HG02884 (cell line): ENCODE results near the gene RAB40AL.

Experiments
- ATAC-seq: cut with Tn5 transposase; IDR thresholded peaks from one replicate; pipeline ENCODE4 v1.9.1; 2021; ENCODE audit warnings: mild to moderate bottlenecking, moderate library complexity; ENCODE audit not compliant: unreplicated experiment

RAB40AL gene

DNA sequence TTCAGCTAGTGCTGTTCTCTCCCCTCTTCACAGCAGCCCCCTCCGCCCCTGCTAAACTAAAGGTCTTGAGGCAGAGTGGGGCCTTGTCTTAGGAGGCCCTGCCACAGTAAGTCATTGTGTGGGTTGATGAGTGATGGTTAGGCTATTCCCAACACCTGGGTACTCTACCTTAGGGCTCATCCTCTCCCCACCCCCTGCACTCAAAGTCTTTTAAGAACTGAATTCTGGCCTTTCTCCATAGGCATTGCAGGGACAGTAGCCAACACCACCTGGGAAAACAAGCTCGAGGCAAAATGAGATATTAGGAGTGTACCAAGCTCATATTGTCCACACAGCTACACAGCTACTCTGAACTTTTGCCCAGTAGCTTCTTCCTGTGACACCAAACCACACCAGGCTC is 42.5 kb downstream of the RAB40AL start:
- ATAC-seq = no peak

DNA sequence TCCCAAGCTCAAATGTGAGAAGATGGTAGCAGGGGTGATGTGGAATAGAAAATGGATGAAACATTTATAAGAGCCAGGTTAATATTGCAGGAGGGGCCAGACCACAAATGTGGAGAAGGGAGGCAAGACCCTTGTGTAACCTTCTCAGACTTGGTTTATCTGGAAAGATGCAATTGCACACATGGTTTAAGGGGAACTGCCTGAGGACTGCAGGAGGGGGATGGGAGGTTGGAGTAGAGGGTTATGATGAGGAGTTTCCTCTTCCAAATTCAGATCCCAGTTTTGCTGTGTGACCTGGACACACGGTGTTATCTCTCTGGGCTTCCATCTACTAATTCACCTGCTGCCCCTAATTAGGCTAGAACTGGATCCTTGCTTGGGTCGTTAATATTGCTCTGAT is 46.1 kb downstream of the RAB40AL start:
- no peak for ATAC-seq

DNA sequence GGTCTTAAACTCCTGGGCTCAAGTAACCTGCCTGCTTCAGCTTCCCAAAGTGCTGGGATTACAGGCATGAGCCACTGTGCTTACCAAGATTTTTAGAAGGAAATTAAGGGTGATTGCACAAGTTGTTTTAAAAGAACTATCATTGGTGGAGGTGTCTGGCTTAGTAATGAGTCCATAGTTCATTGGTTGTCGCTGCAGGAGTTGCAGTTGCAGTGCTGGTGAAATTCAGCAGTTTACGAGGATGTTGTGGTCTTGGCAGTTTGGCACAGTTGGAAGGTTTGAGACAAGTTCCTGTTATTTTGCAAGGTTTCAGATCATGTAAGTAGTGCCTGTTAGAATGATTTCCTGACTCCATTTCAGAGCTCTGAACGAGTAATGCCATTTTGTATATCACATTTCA is 48.1 kb downstream of the RAB40AL start:
- no peak for ATAC-seq
